GM18907 (cell line): ENCODE results near the gene RABGAP1.
A peak's percentile ranks its signal among the peaks of the same experiment; 100 is the strongest.

Experiments used
- ATAC-seq: cut with Tn5 transposase; IDR thresholded peaks from one replicate; pipeline ENCODE4 v1.9.1; 2021; ENCODE audit warnings: mild to moderate bottlenecking, moderate library complexity; ENCODE audit not compliant: unreplicated experiment

Gene RABGAP1

GRCh38 chr9:122944960-122945888, 4.4 kb downstream of the RABGAP1 start:
- no peak for ATAC-seq

GRCh38 chr9:122946461-122947005, 5.7 kb downstream of the RABGAP1 start:
- no peak for ATAC-seq

- ATAC-seq, result no peak
Measured at GRCh38 chr9:122948313-122948712, 7.5 kb downstream of the RABGAP1 start.

GRCh38 chr9:122949696-122950095, 8.9 kb downstream of the RABGAP1 start:
- ATAC-seq, result no peak

- no peak for ATAC-seq
Measured at GRCh38 chr9:122950263-122950662, 9.4 kb downstream of the RABGAP1 start.

GRCh38 chr9:122951056-122951455, 10.2 kb downstream of the RABGAP1 start:
- ATAC-seq, result no peak

- no peak for ATAC-seq
Measured at GRCh38 chr9:122954253-122954691, 13.5 kb downstream of the RABGAP1 start.

- no peak for ATAC-seq
Measured at GRCh38 chr9:122955961-122956360, 15.1 kb downstream of the RABGAP1 start.

GRCh38 chr9:122961139-122961538, 20.3 kb downstream of the RABGAP1 start:
- no peak for ATAC-seq

- no peak for ATAC-seq
Measured at GRCh38 chr9:122975196-122975595, 34.4 kb downstream of the RABGAP1 start.

GRCh38 chr9:122978601-122979000, 37.8 kb downstream of the RABGAP1 start:
- ATAC-seq, result no peak

GRCh38 chr9:122986010-122986409, 45.2 kb downstream of the RABGAP1 start:
- ATAC-seq, result no peak

GRCh38 chr9:122988141-122988540, 47.3 kb downstream of the RABGAP1 start:
- no peak for ATAC-seq

- ATAC-seq, result peak; percentile 81
Measured at GRCh38 chr9:122988920-122989621, 48.3 kb downstream of the RABGAP1 start.

- peak; percentile 42 for ATAC-seq
Measured at GRCh38 chr9:122991370-122991830, 50.6 kb downstream of the RABGAP1 start.

GRCh38 chr9:122996586-122996985, 55.8 kb downstream of the RABGAP1 start:
- ATAC-seq, result no peak

- no peak for ATAC-seq
Measured at GRCh38 chr9:122998448-122998847, 57.6 kb downstream of the RABGAP1 start.

- ATAC-seq, result no peak
Measured at GRCh38 chr9:123000371-123001068, 59.7 kb downstream of the RABGAP1 start.

- no peak for ATAC-seq
Measured at GRCh38 chr9:123002754-123003153, 61.9 kb downstream of the RABGAP1 start.

- no peak for ATAC-seq
Measured at GRCh38 chr9:123003466-123003865, 62.6 kb downstream of the RABGAP1 start.

GRCh38 chr9:123005964-123006363, 65.1 kb downstream of the RABGAP1 start:
- ATAC-seq, result no peak
